ENCODE data around the gene TYSND1. TPM values are rescaled to one million over a fixed set of nuclear protein-coding genes. Genes with fewer than 3 reads are reported as not detected.
A peak's percentile ranks its signal among the peaks of the same experiment; 100 is the strongest.

Gene TYSND1
- total RNA-seq, 1 donor from 2014 or later: 22.0 TPM

GRCh38 chr10:70118196-70118595, 28.3 kb downstream of the TYSND1 start:
- TF ChIP-seq CTCF (IDR thresholded peaks at IDR 0.05): no peak
- H3K4me3 Mint-ChIP-seq: no peak overlapping the region
- POLR2A ChIA-PET: no interaction called here
- CTCF ChIA-PET: interaction anchor here (0.8 to 3.5 kb wide), 3 partner anchors 26 to 56 kb away, joined by 3 to 16 read pairs (median 10); partner anchors contain the start of gene TYSND1
- H3K36me3 Mint-ChIP-seq (ENCODE audit: low read depth): peaks cover 30% of the 10 kb centered on the region
- H3K9me3 Mint-ChIP-seq: no peaks in the 10 kb centered on the region
- intact Hi-C loops (cut with micrococcal nuclease): loop anchor here (5.0 kb wide), 1 partner anchor 244 kb away; no protein-coding TSS in a partner anchor
- H3K4me1 Mint-ChIP-seq: peaks cover 4% of the 10 kb centered on the region
- no peak overlapping the region for H3K27ac Mint-ChIP-seq
- DNase-seq: no peak
- ATAC-seq (ENCODE audit: low read depth): no peak
- no peaks in the 10 kb centered on the region for H3K27me3 Mint-ChIP-seq

- no peak overlapping the region for H3K27ac Mint-ChIP-seq
- ATAC-seq (ENCODE audit: low read depth) (no peak), DNase-seq (no peak)
- intact Hi-C loops (cut with micrococcal nuclease): loop anchor here (5.0 kb wide), 1 partner anchor 245 kb away; no protein-coding TSS in a partner anchor
- no peak for TF ChIP-seq CTCF (IDR thresholded peaks at IDR 0.05)
- no peak overlapping the region for H3K4me3 Mint-ChIP-seq
- ChIA-PET POLR2A (no interaction called here), CTCF (interaction anchor here (1.9 to 3.5 kb wide), 3 partner anchors 27 to 29 kb away, joined by 10 to 49 read pairs (median 16); partner anchors contain the start of gene TYSND1)
- no peaks in the 10 kb centered on the region for H3K27me3 Mint-ChIP-seq
- no peaks in the 10 kb centered on the region for H3K9me3 Mint-ChIP-seq
- peaks cover 4% of the 10 kb centered on the region for H3K4me1 Mint-ChIP-seq
- peaks cover 36% of the 10 kb centered on the region for H3K36me3 Mint-ChIP-seq (ENCODE audit: low read depth)
Observed at GRCh38 chr10:70117646-70118045, 28.9 kb downstream of the TYSND1 start.

- Mint-ChIP-seq H3K27ac (no peak overlapping the region), H3K36me3 (ENCODE audit: low read depth) (peaks cover 44% of the 10 kb centered on the region)
Observed at GRCh38 chr10:70115948-70116682, 30.4 kb downstream of the TYSND1 start.

GRCh38 chr10:70114902-70115301, 31.6 kb downstream of the TYSND1 start:
- intact Hi-C loops (cut with micrococcal nuclease): loop anchor here (5.0 kb wide), 1 partner anchor 247 kb away; no protein-coding TSS in a partner anchor
- Mint-ChIP-seq H3K36me3 (ENCODE audit: low read depth) (peaks cover 37% of the 10 kb centered on the region), H3K4me3 (no peak overlapping the region), H3K27ac (no peak overlapping the region), H3K4me1 (peaks cover 4% of the 10 kb centered on the region), H3K27me3 (no peaks in the 10 kb centered on the region), H3K9me3 (no peaks in the 10 kb centered on the region)
- no peak for TF ChIP-seq CTCF (IDR thresholded peaks at IDR 0.05)
- POLR2A ChIA-PET: interaction anchor here (2.6 kb wide), 1 partner anchor 31 kb away, joined by 15 read pairs; the partner anchor contains the start of gene TYSND1
- ATAC-seq (ENCODE audit: low read depth) (no peak), DNase-seq (no peak)
- CTCF ChIA-PET: interaction anchor here (0.9 to 3.5 kb wide), 8 partner anchors 8 to 107 kb away, joined by 3 to 49 read pairs (median 8); partner anchors contain the start of gene TYSND1

More at GRCh38 chr10:70115948-70116682, 30.4 kb downstream of the TYSND1 start:
- no peak overlapping the region for H3K4me3 Mint-ChIP-seq
- H3K9me3 Mint-ChIP-seq: no peaks in the 10 kb centered on the region
- intact Hi-C loops (cut with micrococcal nuclease): loop anchor here (1.0 to 5.0 kb wide), 2 partner anchors 30 to 246 kb away; partner anchors contain the start of gene TYSND1
- ATAC-seq (ENCODE audit: low read depth) (peak; percentile 74), DNase-seq (peak; percentile 31)
- ChIA-PET POLR2A (interaction anchor here (0.6 to 2.6 kb wide), 2 partner anchors 30 to 246 kb away, joined by 3 to 15 read pairs; partner anchors contain the start of gene TYSND1), CTCF (interaction anchor here (0.8 to 3.5 kb wide), 17 partner anchors 9 to 248 kb away, joined by 3 to 49 read pairs (median 4); partner anchors contain the start of gene TYSND1)
- no peaks in the 10 kb centered on the region for H3K27me3 Mint-ChIP-seq
- peak; percentile 94 for TF ChIP-seq CTCF (IDR thresholded peaks at IDR 0.05)
- peaks cover 4% of the 10 kb centered on the region for H3K4me1 Mint-ChIP-seq

GRCh38 chr10:70112071-70112470, 34.4 kb downstream of the TYSND1 start:
- Mint-ChIP-seq H3K9me3 (no peaks in the 10 kb centered on the region), H3K27me3 (no peaks in the 10 kb centered on the region), H3K4me1 (peaks cover 7% of the 10 kb centered on the region), H3K27ac (no peak overlapping the region), H3K4me3 (no peak overlapping the region), H3K36me3 (ENCODE audit: low read depth) (peaks cover 31% of the 10 kb centered on the region)
- ChIA-PET CTCF (interaction anchor here (1.3 kb wide), 1 partner anchor 35 kb away, joined by 3 read pairs; no protein-coding TSS in a partner anchor), POLR2A (no interaction called here)
- ATAC-seq (ENCODE audit: low read depth): no peak
- DNase-seq: no peak
- intact Hi-C loops (cut with micrococcal nuclease): no loop called here
- no peak for TF ChIP-seq CTCF (IDR thresholded peaks at IDR 0.05)

Measured in activated B cell treated with CpG ODN at 0.5 μM for 24 hours (primary cell).